GM12878 (cell line): ENCODE results near the gene IFNB1. TPM values are rescaled to one million over a fixed set of nuclear protein-coding genes. Genes with fewer than 3 reads are reported as not detected.

Experiments used
- ATAC-seq: fragments of 200-7000 bp; cut with Tn5 transposase; 3 replicates; pipeline ENCODE4 v1.9.1; 2020; ENCODE audit warnings: mild to moderate bottlenecking, moderate library complexity
- BruUV-seq: library from RNA; stranded (reverse); fragments of 400-500 nt; replicated peaks from 2 replicates; lab custom pipeline; 2021; lab: Mats Ljungman, UMichigan
- CTCF ChIA-PET: fragments of 300-600 bp; sonication (Branson Sonifier 250); formaldehyde crosslinking; extraction: SDS; loops from one replicate; lab custom pipeline; 2021; ENCODE audit warnings: inconsistent platforms; lab: Yijun Ruan, JAX
- POLR2A ChIA-PET: fragments of 350-600 bp; formaldehyde crosslinking; extraction: SDS; loops from one replicate; lab custom pipeline; 2021; ENCODE audit warnings: inconsistent platforms; lab: Charles Lee
- RAD21 ChIA-PET: fragments of 300-600 bp; sonication (Branson Sonifier 250); formaldehyde crosslinking; loops from one replicate; lab custom pipeline; 2023; ENCODE audit warnings: antibody characterized with exemption; ENCODE audit not compliant: unreplicated experiment; lab: Charles Lee
- SMC1A ChIA-PET: fragments of 300-600 bp; sonication (Branson Sonifier 250); formaldehyde crosslinking; loops from one replicate; lab custom pipeline; 2023; ENCODE audit not compliant: unreplicated experiment, uncharacterized antibody; lab: Charles Lee
- DNase-seq: peaks from one replicate; pipeline ENCODE4 v3.0.0-alpha.2; 2011; ENCODE audit warnings: low read depth, low spot score
- FAIRE-seq: peaks from 3 replicates; lab custom pipeline; 2011; peaks lifted over from hg19 to GRCh38; lab: Jason Lieb, UNC
- H2AFZ ChIP-seq: 2 replicates; pipeline ENCODE4 v1.6.0; 2011; ENCODE audit warnings: low read depth, low read length, control low read depth; ENCODE audit not compliant: control insufficient read depth
- H3K27ac ChIP-seq: 2 replicates; pipeline ENCODE4 v1.5.1; 2011; ENCODE audit warnings: control low read depth; ENCODE audit not compliant: control insufficient read depth, insufficient read depth
- H3K27me3 ChIP-seq, 2 experiments: replicated peaks in 1 of 2; 2 replicates each; pipeline versions ENCODE4 v1.6.0 to v1.6.1; 2011; ENCODE audit warnings: low read length in 1 of 2; ENCODE audit not compliant: control insufficient read depth in 2 of 2, insufficient read depth in 2 of 2
- H3K36me3 ChIP-seq, 2 experiments: 2 replicates each; pipeline ENCODE4 v1.5.1; 2011; ENCODE audit warnings: low read length in 1 of 2; ENCODE audit not compliant: control insufficient read depth in 2 of 2, insufficient read depth in 2 of 2
- H3K4me1 ChIP-seq: 2 replicates; pipeline ENCODE4 v1.6.1; 2011; ENCODE audit warnings: mild to moderate bottlenecking, low read length, moderate library complexity, mixed read lengths; ENCODE audit not compliant: control insufficient read depth, insufficient read depth
- H3K4me2 ChIP-seq: 2 replicates; pipeline ENCODE4 v1.6.0; 2011; ENCODE audit warnings: control low read depth; ENCODE audit not compliant: control insufficient read depth, insufficient read depth
- H3K4me3 ChIP-seq: fragments of 200-600 bp; sonication (generic); 2 replicates; pipeline ENCODE4 v1.5.1; 2016
- H3K79me2 ChIP-seq: 2 replicates; pipeline ENCODE4 v1.6.0; 2011; ENCODE audit warnings: low read length; ENCODE audit not compliant: control insufficient read depth, insufficient read depth
- H3K9ac ChIP-seq: 2 replicates; pipeline ENCODE4 v1.8.0; 2011; ENCODE audit warnings: low read length, control low read depth, mixed read lengths; ENCODE audit not compliant: control insufficient read depth, insufficient read depth
- H3K9me3 ChIP-seq: replicated peaks from 3 replicates; pipeline ENCODE4 v1.5.1; 2011; ENCODE audit warnings: mild to moderate bottlenecking, low read length; ENCODE audit not compliant: control insufficient read depth, insufficient read depth
- H4K20me1 ChIP-seq: 2 replicates; pipeline ENCODE4 v1.6.0; 2011; ENCODE audit not compliant: control insufficient read depth, insufficient read depth
- BCLAF1 ChIP-seq: fragments of 450-650 bp; IDR thresholded peaks from 2 replicates; pipeline ENCODE4 v1.6.1; 2017; ENCODE audit warnings: antibody characterized with exemption, mild to moderate bottlenecking, moderate library complexity
- ELK1 ChIP-seq: IDR thresholded peaks from 2 replicates; pipeline ENCODE4 v1.6.1; 2012; ENCODE audit warnings: low read depth, low read length, improper control_type of control experiment
- MAX ChIP-seq: IDR thresholded peaks from 2 replicates; pipeline ENCODE4 v1.6.1; 2012; ENCODE audit warnings: low read depth, low read length, improper control_type of control experiment
- MTA2 ChIP-seq: fragments of 450-650 bp; IDR thresholded peaks from 2 replicates; pipeline ENCODE4 v1.6.1; 2016; ENCODE audit warnings: low read depth, mild to moderate bottlenecking, moderate library complexity
- PBX3 ChIP-seq: IDR thresholded peaks from 2 replicates; pipeline ENCODE4 v1.6.1; 2011; ENCODE audit warnings: mild to moderate bottlenecking, low read depth, low read length, moderate library complexity; ENCODE audit not compliant: insufficient replicate concordance
- RELB ChIP-seq: fragments of 450-650 bp; IDR thresholded peaks from 2 replicates; pipeline ENCODE4 v1.6.1; 2017; ENCODE audit warnings: low read depth, mild to moderate bottlenecking, moderate library complexity
- SPI1 ChIP-seq: IDR thresholded peaks from 2 replicates; pipeline ENCODE4 v1.6.1; 2011; ENCODE audit warnings: low read depth, mild to moderate bottlenecking, low read length, moderate library complexity, borderline replicate concordance; ENCODE audit not compliant: insufficient read depth
- TCF12 ChIP-seq: IDR thresholded peaks from 2 replicates; pipeline ENCODE4 v1.6.1; 2011; ENCODE audit warnings: low read depth, mild to moderate bottlenecking, low read length
- ZBTB40 ChIP-seq: fragments of 450-650 bp; IDR thresholded peaks from 2 replicates; pipeline ENCODE4 v1.6.1; 2016; ENCODE audit warnings: mild to moderate bottlenecking, moderate library complexity, borderline replicate concordance
- WGBS: methylation state at CpG from one replicate; pipeline ENCODE4 v1.1.6; 2016; ENCODE audit warnings: low lambda C conversion rate; ENCODE audit not compliant: insufficient replicate concordance, insufficient coverage; ENCODE audit errors: missing lambda C conversion rate; 5-methylcytosine and 5-hydroxymethylcytosine counted together
- in situ Hi-C: fragments of 300-500 bp; cut with MboI; formaldehyde crosslinking; loops from 9 replicates; pipeline ENCODE4 v1.14.3; 2018; ENCODE audit warnings: mixed read lengths
- intact Hi-C: fragments of 100-400 bp; cut with micrococcal nuclease; formaldehyde crosslinking; loops from one replicate; pipeline ENCODE4 v1.14.2; 2022; ENCODE audit not compliant: unreplicated experiment
- polyA plus RNA-seq, 11 experiments: library from polyadenylated mRNA; depleted of rRNA in 4 of 11; unstranded in 6 of 11; stranded (reverse) in 5 of 11; fragments of >200 nt; fragmentation: Nextera tagmentation in 4 of 11; fragmentation: Illumina TruSeq in 1 of 11; extraction: Ambion mirVana in 4 of 11; extraction: Trizol in 1 of 11; gene quantifications; 1 replicate in 1 of 11; 2 replicates in 10 of 11; pipeline versions ENCODE4 v1.2.1 to v1.2.3, GENCODE V29; 2011 to 2016; ENCODE audit warnings: inconsistent platforms in 2 of 11, missing spikeins in 2 of 11, low read depth in 1 of 11
- total RNA-seq, 4 experiments: library from RNA; depleted of rRNA in 3 of 4; stranded (reverse); fragments of >200 nt in 3 of 4; fragmentation: Illumina TruSeq in 1 of 4; extraction: Trizol in 1 of 4; gene quantifications; 2 replicates each; pipeline versions ENCODE4 v1.2.1 to v1.2.3, GENCODE V29; 2013 to 2021

IFNB1 gene
- total and polyA plus RNA-seq, 10 of the 15 experiments (the other 5 are each of a cell fraction or from before 2014, with no cell fraction given) = 0.18 TPM; not detected in 9

GRCh38 chr9:21121595-21122251, 44.0 kb upstream of the IFNB1 start:
- ChIA-PET SMC1A (interaction anchor here (1.2 to 1.3 kb wide), 2 partner anchors 10 to 12 kb away, joined by 4 to 5 read pairs; no protein-coding TSS in a partner anchor), CTCF (interaction anchor here (1.2 kb wide), 2 partner anchors 11 to 237 kb away, joined by 4 to 7 read pairs; no protein-coding TSS in a partner anchor), POLR2A (no interaction called here), RAD21 (interaction anchor here (1.0 kb wide), 1 partner anchor 94 kb away, joined by 3 read pairs; no protein-coding TSS in a partner anchor)
- no peak overlapping the region for H2AFZ ChIP-seq
- H3K4me2 ChIP-seq = no peak overlapping the region
- peaks cover 10% of the 10 kb centered on the region for H3K4me1 ChIP-seq
- H3K27ac ChIP-seq = no peak overlapping the region
- ATAC-seq (peak; percentile 96), FAIRE-seq (no peak), DNase-seq (no peak)
- no peaks in the 10 kb centered on the region for H3K9me3 ChIP-seq
- intact Hi-C loops (no loop called here), in situ Hi-C loops (loop anchor here (25.0 kb wide), 2 partner anchors 234 to 759 kb away; no protein-coding TSS in a partner anchor)
- H4K20me1 ChIP-seq = no peaks in the 10 kb centered on the region
- no TSS peak for BruUV-seq
- H3K36me3 ChIP-seq = no peaks in the 10 kb centered on the region
- no peak overlapping the region for H3K4me3 ChIP-seq
- no peaks in the 10 kb centered on the region for H3K27me3 ChIP-seq
- H3K79me2 ChIP-seq = no peaks in the 10 kb centered on the region
- no peak overlapping the region for H3K9ac ChIP-seq
- WGBS = 65% methylated on average over 4 of the region's 4 CpGs
- TF ChIP-seq ZBTB40 (no peak), ELK1 (no peak), SPI1 (peak; percentile 38; the same call in 1 of the 2 replicates), MTA2 (0 out of 2 replicates have a peak, but pooled peaks have one; percentile 8), TCF12 (peak; percentile 92), RELB (no peak), PBX3 (peak; percentile 5), MAX (no peak), BCLAF1 (no peak)
